Measurements from ENCODE around the gene MEI1.

DNA sequence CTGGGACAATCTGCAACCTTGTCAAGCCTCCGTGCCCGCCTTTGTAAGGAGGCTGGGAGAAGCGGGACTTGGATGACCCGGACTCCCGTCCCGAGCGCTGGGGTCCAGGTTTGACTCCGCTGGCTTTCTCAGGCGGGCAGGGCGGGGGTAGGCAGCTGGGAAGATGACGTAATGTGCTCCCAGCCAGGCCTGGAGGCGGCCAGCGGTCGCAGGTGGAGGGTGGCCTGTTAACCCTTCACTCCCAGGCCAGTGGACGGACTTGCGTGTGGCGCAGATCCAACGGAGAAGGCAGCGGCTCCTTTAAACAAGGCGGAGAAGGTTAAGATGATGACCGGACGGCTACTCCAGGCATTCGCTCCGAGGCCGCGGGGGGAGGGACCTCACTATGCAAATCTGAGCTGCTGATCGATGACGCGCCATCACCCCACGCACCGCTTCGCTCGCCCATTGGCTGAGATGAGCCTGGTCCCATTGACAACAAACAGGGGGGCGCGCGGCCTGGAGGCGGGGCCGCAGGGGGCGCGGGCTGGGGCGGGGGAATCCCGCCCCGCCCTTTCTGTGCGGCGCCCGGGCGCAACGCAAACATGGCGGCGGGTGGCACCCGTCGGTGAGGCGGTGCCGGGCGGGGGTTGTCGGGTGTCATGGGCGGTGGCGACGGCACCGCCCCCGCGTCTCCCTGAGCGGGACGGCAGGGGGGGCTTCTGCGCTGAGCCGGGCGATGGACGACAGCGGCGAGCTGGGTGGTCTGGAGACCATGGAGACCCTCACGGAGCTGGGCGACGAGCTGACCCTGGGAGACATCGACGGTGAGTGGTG lies 133.5 kb downstream of the MEI1 start, which contains the start of gene SREBF2:
- TF ChIP-seq ZNF274 (IDR thresholded peaks at IDR 0.05; ENCODE audit: low read depth, low read length), result no peak
- TF ChIP-seq SUZ12 (IDR thresholded peaks at IDR 0.05; ENCODE audit: extremely low read depth, insufficient read depth, insufficient read length), result no peak
